K562 (cell line): ENCODE results near the gene ADGRG1. TPM values are rescaled to one million over a fixed set of nuclear protein-coding genes. Genes with fewer than 3 reads are reported as not detected.
A peak's percentile ranks its signal among the peaks of the same experiment; 100 is the strongest.

Source experiments
- BRD9 ChIP-seq: fragments of 450-650 bp; IDR thresholded peaks from 2 replicates; pipeline ENCODE4 v1.6.1; 2018; ENCODE audit warnings: low read depth; ENCODE audit not compliant: partially characterized antibody
- CBX3 ChIP-seq, 2 experiments: IDR thresholded peaks; 1 replicate in 1 of 2; 2 replicates in 1 of 2; pipeline ENCODE4 v1.6.1; 2012; ENCODE audit warnings: inconsistent platforms in 2 of 2, low read length in 2 of 2, borderline replicate concordance in 1 of 2, control low read depth in 1 of 2
- CHD1 ChIP-seq: fragments of 200-600 bp; sonication (generic); IDR thresholded peaks from one replicate; pipeline ENCODE4 v1.6.1; 2012; ENCODE audit warnings: mild to moderate bottlenecking, moderate library complexity, low read length, inconsistent platforms
- DDX20 ChIP-seq: fragments of 450-650 bp; IDR thresholded peaks from 2 replicates; pipeline ENCODE4 v1.6.1; 2016; ENCODE audit warnings: missing genetic modification characterization, low read depth, mild to moderate bottlenecking, missing compliant biosample characterization, moderate library complexity
- ELF1 ChIP-seq: fragments of 200-800 bp; sonication (Bioruptor generic); IDR thresholded peaks from 2 replicates; pipeline ENCODE4 v1.6.1; 2016; ENCODE audit warnings: missing genetic modification characterization, missing compliant biosample characterization
- ETV1 ChIP-seq: fragments of 450-650 bp; conservative IDR thresholded peaks from 2 replicates; pipeline ENCODE4 v1.6.1; 2016; ENCODE audit warnings: missing genetic modification characterization, control low read depth, low read depth, missing compliant biosample characterization
- KAT8 ChIP-seq: fragments of 450-650 bp; IDR thresholded peaks from 2 replicates; pipeline ENCODE4 v1.6.1; 2016; ENCODE audit warnings: low read depth, mild to moderate bottlenecking
- NFE2L1 ChIP-seq: fragments of 450-650 bp; IDR thresholded peaks from 2 replicates; pipeline ENCODE4 v1.6.1; 2016; ENCODE audit warnings: missing genetic modification characterization, low read depth, mild to moderate bottlenecking, missing compliant biosample characterization, moderate library complexity, borderline replicate concordance
- NONO ChIP-seq, 2 experiments: fragments of 200-400 bp in 1 of 2; fragments of 450-650 bp in 1 of 2; formaldehyde crosslinking in 1 of 2; IDR thresholded peaks; 2 replicates each; pipeline ENCODE4 v1.6.1; 2017; ENCODE audit warnings: low read depth in 2 of 2, mild to moderate bottlenecking in 2 of 2, moderate library complexity in 2 of 2, low read length in 1 of 2
- PRPF4 ChIP-seq: fragments of 200-400 bp; formaldehyde crosslinking; IDR thresholded peaks from one replicate; pipeline ENCODE4 v1.6.1; 2017; ENCODE audit warnings: low read length, low read depth, mild to moderate bottlenecking; ENCODE audit not compliant: insufficient read depth, poor library complexity, severe bottlenecking
- RHOXF2B ChIP-seq: fragments of 250-450 bp; sonication (Bioruptor Pico); conservative IDR thresholded peaks from 2 replicates; pipeline ENCODE4 v1.5.1; 2021
- TAF1 ChIP-seq: IDR thresholded peaks from 2 replicates; pipeline ENCODE4 v1.6.1; 2011; ENCODE audit warnings: mild to moderate bottlenecking, low read length, moderate library complexity; ENCODE audit not compliant: insufficient read depth, control insufficient read depth, severe bottlenecking; ENCODE audit errors: extremely low read depth
- XRCC5 ChIP-seq: fragments of 200-400 bp; formaldehyde crosslinking; IDR thresholded peaks from 2 replicates; pipeline ENCODE4 v1.6.1; 2017; ENCODE audit warnings: low read depth, mild to moderate bottlenecking, low read length
- ZBED1 ChIP-seq: IDR thresholded peaks from 2 replicates; pipeline ENCODE4 v1.6.1; 2014
- ZNF134 ChIP-seq: fragments of 250-450 bp; sonication (Bioruptor Pico); conservative IDR thresholded peaks from 2 replicates; pipeline ENCODE4 v1.4.0; 2020
- ZNF24 ChIP-seq: fragments of 450-650 bp; IDR thresholded peaks from 2 replicates; pipeline ENCODE4 v1.6.1; 2016
- ZNF316 ChIP-seq: fragments of 450-650 bp; IDR thresholded peaks from 2 replicates; pipeline ENCODE4 v1.6.1; 2016
- ZSCAN32 ChIP-seq: fragments of 450-650 bp; formaldehyde crosslinking; IDR thresholded peaks from 2 replicates; pipeline ENCODE4 v1.4.0; 2020; ENCODE audit warnings: mild to moderate bottlenecking, moderate library complexity
- polyA plus RNA-seq, 8 experiments: library from polyadenylated mRNA; depleted of rRNA in 4 of 8; stranded (reverse) in 5 of 8; unstranded in 3 of 8; fragments of >200 nt; fragmentation: Nextera tagmentation in 2 of 8; fragmentation: Illumina TruSeq in 1 of 8; extraction: Ambion mirVana in 2 of 8; extraction: Trizol in 1 of 8; gene quantifications; 2 replicates each; pipeline versions ENCODE4 v1.2.1 to v1.2.3, GENCODE V29; 2011 to 2014; ENCODE audit warnings: inconsistent platforms in 1 of 8, missing spikeins in 1 of 8
- total RNA-seq, 7 experiments: library from RNA; depleted of rRNA in 6 of 7; stranded (reverse); fragments of >200 nt in 6 of 7; fragmentation: Illumina TruSeq in 2 of 7; extraction: Trizol in 2 of 7; gene quantifications; 2 replicates each; pipeline versions ENCODE4 v1.2.1 to v1.2.3, GENCODE V29; 2011 to 2021; ENCODE audit warnings: low replicate concordance in 1 of 7
- TF ChIP-seq, protein P1 (sequence below): IDR thresholded peaks from 2 replicates; pipeline ENCODE4 v1.6.1; 2011; ENCODE audit warnings: borderline replicate concordance, low read depth, mild to moderate bottlenecking, moderate library complexity, low read length; ENCODE audit not compliant: insufficient read depth, poor library complexity, severe bottlenecking
- TF ChIP-seq, protein P2 (sequence below): fragments of 450-650 bp; formaldehyde crosslinking; IDR thresholded peaks from 2 replicates; pipeline ENCODE4 v1.4.0; 2020; ENCODE audit warnings: mild to moderate bottlenecking, moderate library complexity
- TF ChIP-seq, protein P3 (sequence below): fragments of 450-650 bp; conservative IDR thresholded peaks from 2 replicates; pipeline ENCODE4 v1.6.1; 2016; ENCODE audit warnings: missing genetic modification characterization, low read depth, mild to moderate bottlenecking, missing compliant biosample characterization, moderate library complexity
- TF ChIP-seq, protein P4 (sequence below): fragments of 250-450 bp; sonication (Bioruptor Pico); IDR thresholded peaks from 2 replicates; pipeline ENCODE4 v1.5.0; 2021

ADGRG1 gene
- total and polyA plus RNA-seq, 9 of the 15 experiments (the other 6 are each of a cell fraction or from before 2014, with no cell fraction given): 0.04 to 0.31 (median 0.16) TPM; not detected in 6

DNA sequence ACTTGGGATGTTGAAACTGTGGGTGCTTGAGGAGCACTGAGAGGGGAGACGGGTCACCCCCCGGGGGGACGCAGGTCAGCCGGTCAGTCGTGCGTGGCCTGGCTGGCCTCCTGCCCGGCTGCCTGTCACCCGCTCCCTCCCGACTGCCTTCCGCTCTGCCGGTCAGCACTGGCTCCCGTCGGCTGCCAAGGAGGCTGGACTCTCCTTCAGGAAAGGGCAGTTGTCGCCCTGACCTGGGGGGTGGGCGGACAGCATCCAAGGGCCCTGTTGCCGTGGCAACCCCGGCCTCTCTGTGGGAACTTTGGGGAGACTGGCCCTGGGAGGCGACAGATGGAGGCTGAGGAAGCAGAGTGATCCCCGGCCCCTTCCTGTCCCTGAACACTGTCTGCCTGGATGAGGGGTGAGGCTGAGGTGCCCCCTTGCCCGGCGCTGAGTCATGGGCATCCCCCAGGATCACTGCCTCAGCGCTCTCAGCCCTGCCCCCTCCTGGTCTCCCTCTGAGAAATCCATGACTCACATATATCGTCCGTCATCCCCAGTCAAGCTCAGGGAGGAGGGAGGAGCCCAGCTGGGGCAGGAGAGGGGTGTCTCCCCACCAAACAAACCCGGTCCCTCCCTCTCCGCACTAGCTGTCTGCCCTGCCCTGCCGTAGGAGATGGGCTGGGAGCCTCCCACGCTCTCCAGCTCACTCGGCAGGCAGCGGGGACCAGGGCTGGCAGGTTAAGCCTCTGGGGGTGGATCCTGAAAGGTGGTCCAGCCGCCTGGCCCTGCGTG, at the start of gene ADGRG1 (continued):
- TF ChIP-seq, protein P1, sequence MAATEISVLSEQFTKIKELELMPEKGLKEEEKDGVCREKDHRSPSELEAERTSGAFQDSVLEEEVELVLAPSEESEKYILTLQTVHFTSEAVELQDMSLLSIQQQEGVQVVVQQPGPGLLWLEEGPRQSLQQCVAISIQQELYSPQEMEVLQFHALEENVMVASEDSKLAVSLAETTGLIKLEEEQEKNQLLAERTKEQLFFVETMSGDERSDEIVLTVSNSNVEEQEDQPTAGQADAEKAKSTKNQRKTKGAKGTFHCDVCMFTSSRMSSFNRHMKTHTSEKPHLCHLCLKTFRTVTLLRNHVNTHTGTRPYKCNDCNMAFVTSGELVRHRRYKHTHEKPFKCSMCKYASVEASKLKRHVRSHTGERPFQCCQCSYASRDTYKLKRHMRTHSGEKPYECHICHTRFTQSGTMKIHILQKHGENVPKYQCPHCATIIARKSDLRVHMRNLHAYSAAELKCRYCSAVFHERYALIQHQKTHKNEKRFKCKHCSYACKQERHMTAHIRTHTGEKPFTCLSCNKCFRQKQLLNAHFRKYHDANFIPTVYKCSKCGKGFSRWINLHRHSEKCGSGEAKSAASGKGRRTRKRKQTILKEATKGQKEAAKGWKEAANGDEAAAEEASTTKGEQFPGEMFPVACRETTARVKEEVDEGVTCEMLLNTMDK: no peak
- TF ChIP-seq CHD1: no peak
- TF ChIP-seq TAF1: no peak
- TF ChIP-seq ETV1: no peak
- 0 out of 2 replicates have a peak, but pooled peaks have one; percentile 22 for TF ChIP-seq RHOXF2B (CRISPR knock-in tag)
- no peak for TF ChIP-seq BRD9
- no peak for TF ChIP-seq ZNF24
- no peak for TF ChIP-seq PRPF4
- no peak for TF ChIP-seq ZSCAN32 (CRISPR knock-in tag)
- no peak for TF ChIP-seq CBX3 (IDR thresholded peaks at IDR 0.05; ENCODE audit: borderline replicate concordance in 1 of 2, low read length in 2 of 2)
- TF ChIP-seq, protein P2, sequence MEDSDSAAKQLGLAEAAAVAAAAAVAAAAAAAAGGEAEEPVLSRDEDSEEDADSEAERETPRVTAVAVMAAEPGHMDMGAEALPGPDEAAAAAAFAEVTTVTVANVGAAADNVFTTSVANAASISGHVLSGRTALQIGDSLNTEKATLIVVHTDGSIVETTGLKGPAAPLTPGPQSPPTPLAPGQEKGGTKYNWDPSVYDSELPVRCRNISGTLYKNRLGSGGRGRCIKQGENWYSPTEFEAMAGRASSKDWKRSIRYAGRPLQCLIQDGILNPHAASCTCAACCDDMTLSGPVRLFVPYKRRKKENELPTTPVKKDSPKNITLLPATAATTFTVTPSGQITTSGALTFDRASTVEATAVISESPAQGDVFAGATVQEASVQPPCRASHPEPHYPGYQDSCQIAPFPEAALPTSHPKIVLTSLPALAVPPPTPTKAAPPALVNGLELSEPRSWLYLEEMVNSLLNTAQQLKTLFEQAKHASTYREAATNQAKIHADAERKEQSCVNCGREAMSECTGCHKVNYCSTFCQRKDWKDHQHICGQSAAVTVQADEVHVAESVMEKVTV (CRISPR knock-in tag): no peak
- TF ChIP-seq NONO (IDR thresholded peaks at IDR 0.05; ENCODE audit: low read depth in 2 of 2, low read length in 1 of 2): 0 out of 4 replicates have a peak, but pooled peaks of 1 of the 2 experiments have one; percentile 9
- peak; percentile 52 for TF ChIP-seq ZNF316
- no peak for TF ChIP-seq DDX20 (tag)
- TF ChIP-seq KAT8: no peak
- no peak for TF ChIP-seq ZBED1
- TF ChIP-seq ZNF134 (CRISPR knock-in tag): no peak
- TF ChIP-seq, protein P3, sequence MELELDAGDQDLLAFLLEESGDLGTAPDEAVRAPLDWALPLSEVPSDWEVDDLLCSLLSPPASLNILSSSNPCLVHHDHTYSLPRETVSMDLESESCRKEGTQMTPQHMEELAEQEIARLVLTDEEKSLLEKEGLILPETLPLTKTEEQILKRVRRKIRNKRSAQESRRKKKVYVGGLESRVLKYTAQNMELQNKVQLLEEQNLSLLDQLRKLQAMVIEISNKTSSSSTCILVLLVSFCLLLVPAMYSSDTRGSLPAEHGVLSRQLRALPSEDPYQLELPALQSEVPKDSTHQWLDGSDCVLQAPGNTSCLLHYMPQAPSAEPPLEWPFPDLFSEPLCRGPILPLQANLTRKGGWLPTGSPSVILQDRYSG (tag): no peak
- no peak for TF ChIP-seq ELF1 (tag)
- no peak for TF ChIP-seq NFE2L1
- no peak for TF ChIP-seq XRCC5
- TF ChIP-seq, protein P4, sequence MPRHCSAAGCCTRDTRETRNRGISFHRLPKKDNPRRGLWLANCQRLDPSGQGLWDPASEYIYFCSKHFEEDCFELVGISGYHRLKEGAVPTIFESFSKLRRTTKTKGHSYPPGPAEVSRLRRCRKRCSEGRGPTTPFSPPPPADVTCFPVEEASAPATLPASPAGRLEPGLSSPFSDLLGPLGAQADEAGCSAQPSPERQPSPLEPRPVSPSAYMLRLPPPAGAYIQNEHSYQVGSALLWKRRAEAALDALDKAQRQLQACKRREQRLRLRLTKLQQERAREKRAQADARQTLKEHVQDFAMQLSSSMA (CRISPR knock-in tag): no peak
